Heart left ventricle (tissue), 13 donors: Measurements from ENCODE around the gene MYO5A.
"Not testable (repeated sequence)": the region's sequence is repeated elsewhere in the genome, so short reads cannot be mapped to it uniquely, and the experiment has no call there.

Experiments
- CTCF ChIP-seq, 12 donors: fragments of 200-600 bp; sonication (generic) in 4 of 12; IDR thresholded peaks; one replicate each; pipeline versions ENCODE4 v1.5.0 to v1.8.0; 2018 to 2022; ENCODE audit warnings: antibody characterized with exemption in 12 of 12, mild to moderate bottlenecking in 5 of 12
- POLR2A ChIP-seq, 2 donors: fragments of 450-650 bp; IDR thresholded peaks; one replicate each; pipeline ENCODE4 v1.6.1; 2017; ENCODE audit warnings: antibody characterized with exemption in 2 of 2, mild to moderate bottlenecking in 2 of 2, moderate library complexity in 2 of 2
- donor health status: ischemic (EF 13 %, LVEDD 7.1; RV severe dilation, severe dysfunction).
- donor health status: DM: no; HTN: yes; CAD: no.
- donor health status: DM: no; HTN: no; CAD: no.
- donor health status: ischemic (EF 25% LVEDD 6.9; RV normal size, moderate dysfunction).
- donor health status: ischemic (EF 25% LVEDD 5.7; RV mildly dilated, moderate dysfunction).
- donor health status: ischemic (EF 35%, LVEDD 5.7; RV mildly dilated, moderate dysfunction).
- donor health status: nonischemic (EF 11% LVEDD 7.7; RV severe dilation, severe dysfunction).
- donor health status: DM: yes; HTN: yes; CAD: no.
- donor health status: PGD.
- donor health status: ischemic (EF 29% LVEDD 5.4; RV normal size, mild dysfunction).
- donor health status: nonischemic (EF 23%, LVEDD 6.1; RV moderate dilation, normal function).

GRCh38 chr15:52459265-52459664, 69.4 kb downstream of the MYO5A start:
- TF ChIP-seq CTCF, POLR2A (IDR thresholded peaks at IDR 0.05): not testable (repeated sequence)
